Stimulated activated CD8-positive, alpha-beta memory T cell treated with anti-CD3 and anti-CD28 coated beads, Interleukin-2, amount 100 ng/mL, for 48 hours (primary cell): ENCODE measurements around the gene P2RY11.

ENCODE experiments used
- DNase-seq, 2 donors: peaks; one replicate each; pipeline ENCODE4 v3.0.0-alpha.2; 2020; ENCODE audit warnings: low read depth in 2 of 2

Gene P2RY11

GRCh38 chr19:10111405-10111811, at the start of gene P2RY11:
Gene P2RY11 (plus strand): TSS chr19:10111693. CDS start chr19:10111722, 29 bp downstream.
- peak in 1 of 2 donors; percentile 57 for DNase-seq

- no peak for DNase-seq
Observed at GRCh38 chr19:10061717-10062310, 49.7 kb upstream of the P2RY11 start.

- no peak for DNase-seq
Observed at GRCh38 chr19:10068205-10068604, 43.3 kb upstream of the P2RY11 start.

GRCh38 chr19:10069046-10069445, 42.4 kb upstream of the P2RY11 start:
- DNase-seq = no peak

- no peak for DNase-seq
Observed at GRCh38 chr19:10070730-10071446, 40.6 kb upstream of the P2RY11 start.

GRCh38 chr19:10074153-10074552, 37.3 kb upstream of the P2RY11 start:
- no peak for DNase-seq

- no peak for DNase-seq
Observed at GRCh38 chr19:10076535-10076934, 35.0 kb upstream of the P2RY11 start.

GRCh38 chr19:10078329-10078728, 33.2 kb upstream of the P2RY11 start:
- no peak for DNase-seq

- no peak for DNase-seq
Observed at GRCh38 chr19:10079031-10079453, 32.5 kb upstream of the P2RY11 start.

GRCh38 chr19:10083911-10084310, 27.6 kb upstream of the P2RY11 start:
- DNase-seq = no peak

- no peak for DNase-seq
Observed at GRCh38 chr19:10084803-10085202, 26.7 kb upstream of the P2RY11 start.

GRCh38 chr19:10085641-10086590, 25.6 kb upstream of the P2RY11 start, which contains the start of gene SHFL:
Gene SHFL (plus strand): TSS chr19:10086317. CDS start chr19:10086428, 111 bp downstream.
- peak; percentile 71 to 73 for DNase-seq

GRCh38 chr19:10086591-10087192, 24.8 kb upstream of the P2RY11 start:
- peak in 1 of 2 donors; percentile 48 for DNase-seq

GRCh38 chr19:10087296-10088061, 24.0 kb upstream of the P2RY11 start:
- DNase-seq = no peak

- no peak for DNase-seq
Observed at GRCh38 chr19:10088949-10089554, 22.4 kb upstream of the P2RY11 start.

- no peak for DNase-seq
Observed at GRCh38 chr19:10089801-10090375, 21.6 kb upstream of the P2RY11 start.

- no peak for DNase-seq
Observed at GRCh38 chr19:10091370-10091687, 20.2 kb upstream of the P2RY11 start.

GRCh38 chr19:10091895-10092641, 19.4 kb upstream of the P2RY11 start:
- no peak for DNase-seq

GRCh38 chr19:10092648-10093294, 18.7 kb upstream of the P2RY11 start:
- no peak for DNase-seq
